Hematopoietic multipotent progenitor cell (in vitro differentiated cells): ENCODE measurements around the gene PI16. TPM values are rescaled to one million over a fixed set of nuclear protein-coding genes. Genes with fewer than 3 reads are reported as not detected.
"Not testable (repeated sequence)": the region's sequence is repeated elsewhere in the genome, so short reads cannot be mapped to it uniquely, and the experiment has no call there.

Experiments
- DNase-seq, 3 donors: peaks; one replicate each; pipeline ENCODE4 v3.0.0-alpha.2; 2011 to 2015; ENCODE audit warnings: low read depth in 2 of 3, low spot score in 2 of 3
- total RNA-seq: library from RNA; depleted of rRNA; stranded (reverse); fragments of >200 nt; gene quantifications from one replicate; pipeline ENCODE4 v1.2.3, GENCODE V29; 2012

Gene PI16
- total RNA-seq, 1 donor = not detected

GRCh38 chr6:36928547-36928918, 26.0 kb upstream of the PI16 start:
- no peak for DNase-seq

DNA sequence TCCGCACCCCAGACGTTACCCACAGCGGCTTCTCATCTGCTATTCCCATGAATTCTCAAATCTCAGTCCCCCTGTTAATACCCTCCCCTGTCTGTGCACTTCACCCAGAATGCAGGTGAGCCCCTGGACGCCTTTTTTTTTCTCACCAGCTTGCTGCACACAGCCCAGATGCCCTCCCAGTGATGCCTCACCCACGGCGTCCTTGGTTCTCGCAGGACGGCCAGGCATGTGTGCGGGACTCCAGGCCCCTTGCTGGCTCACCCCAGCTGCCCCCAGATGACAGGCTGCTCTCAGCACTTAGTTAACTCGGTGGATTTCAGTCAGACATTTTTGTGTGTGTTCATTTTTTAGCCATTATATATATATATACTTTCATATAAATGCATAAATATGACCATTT, 25.4 kb upstream of the PI16 start:
- DNase-seq = no peak

GRCh38 chr6:36929607-36930006, 24.9 kb upstream of the PI16 start:
- DNase-seq = no peak

GRCh38 chr6:36930483-36930882, 24.1 kb upstream of the PI16 start:
- no peak for DNase-seq

GRCh38 chr6:36933102-36933501, 21.4 kb upstream of the PI16 start:
- no peak for DNase-seq

- DNase-seq = no peak
Observed at GRCh38 chr6:36933519-36933918, 21.0 kb upstream of the PI16 start.

DNA sequence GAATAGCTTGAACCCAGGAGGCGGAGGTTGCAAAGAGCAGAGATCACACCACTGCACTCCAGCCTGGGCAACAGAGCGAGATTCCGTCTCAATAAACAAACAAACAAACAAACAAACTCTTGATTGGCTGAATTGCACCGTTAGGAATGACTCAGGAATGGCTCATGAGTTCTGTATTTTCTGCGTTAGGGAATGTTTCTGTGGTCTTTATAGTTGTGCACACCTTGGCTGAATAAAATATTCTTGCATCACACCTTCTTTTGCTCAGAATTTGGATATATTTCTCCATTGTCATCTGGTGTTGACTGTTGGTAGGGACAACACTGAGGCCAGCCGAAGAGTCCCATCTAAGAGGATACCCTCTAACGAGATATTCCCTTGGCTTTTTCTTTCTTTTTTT, 19.6 kb upstream of the PI16 start:
- no peak for DNase-seq

- no peak for DNase-seq
Observed at GRCh38 chr6:36936824-36937223, 17.7 kb upstream of the PI16 start.

- no peak for DNase-seq
Observed at GRCh38 chr6:36937896-36938295, 16.6 kb upstream of the PI16 start.

- no peak for DNase-seq
Observed at GRCh38 chr6:36938536-36938935, 16.0 kb upstream of the PI16 start.

- not testable (repeated sequence) for DNase-seq
Observed at GRCh38 chr6:36939005-36939404, 15.5 kb upstream of the PI16 start.

GRCh38 chr6:36940027-36940426, 14.5 kb upstream of the PI16 start:
- no peak for DNase-seq

GRCh38 chr6:36941561-36941960, 13.0 kb upstream of the PI16 start:
- not testable (repeated sequence) for DNase-seq

GRCh38 chr6:36942329-36942728, 12.2 kb upstream of the PI16 start:
- DNase-seq = not testable (repeated sequence)

- no peak for DNase-seq
Observed at GRCh38 chr6:36944650-36945049, 9.9 kb upstream of the PI16 start.

DNA sequence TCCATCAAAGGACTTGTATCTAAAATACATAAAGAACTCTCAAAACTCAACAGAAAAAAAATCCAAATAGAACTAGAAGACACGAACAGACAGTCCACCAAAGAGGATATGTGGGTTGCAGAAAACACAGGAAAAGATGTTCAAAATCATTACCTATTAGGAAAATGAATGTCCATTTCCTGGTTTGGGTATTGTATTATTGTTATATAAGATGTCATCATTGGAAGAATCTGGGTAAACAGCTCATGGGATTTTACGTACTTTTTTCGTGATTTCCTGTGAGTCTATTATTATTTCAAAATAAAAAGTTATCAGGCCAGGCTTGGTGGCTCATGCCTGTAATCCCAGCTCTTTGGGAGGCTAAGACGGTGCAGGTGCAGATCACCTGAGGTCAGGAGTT, 9.2 kb upstream of the PI16 start:
- no peak for DNase-seq

GRCh38 chr6:36946526-36946925, 8.0 kb upstream of the PI16 start:
- no peak for DNase-seq

DNA sequence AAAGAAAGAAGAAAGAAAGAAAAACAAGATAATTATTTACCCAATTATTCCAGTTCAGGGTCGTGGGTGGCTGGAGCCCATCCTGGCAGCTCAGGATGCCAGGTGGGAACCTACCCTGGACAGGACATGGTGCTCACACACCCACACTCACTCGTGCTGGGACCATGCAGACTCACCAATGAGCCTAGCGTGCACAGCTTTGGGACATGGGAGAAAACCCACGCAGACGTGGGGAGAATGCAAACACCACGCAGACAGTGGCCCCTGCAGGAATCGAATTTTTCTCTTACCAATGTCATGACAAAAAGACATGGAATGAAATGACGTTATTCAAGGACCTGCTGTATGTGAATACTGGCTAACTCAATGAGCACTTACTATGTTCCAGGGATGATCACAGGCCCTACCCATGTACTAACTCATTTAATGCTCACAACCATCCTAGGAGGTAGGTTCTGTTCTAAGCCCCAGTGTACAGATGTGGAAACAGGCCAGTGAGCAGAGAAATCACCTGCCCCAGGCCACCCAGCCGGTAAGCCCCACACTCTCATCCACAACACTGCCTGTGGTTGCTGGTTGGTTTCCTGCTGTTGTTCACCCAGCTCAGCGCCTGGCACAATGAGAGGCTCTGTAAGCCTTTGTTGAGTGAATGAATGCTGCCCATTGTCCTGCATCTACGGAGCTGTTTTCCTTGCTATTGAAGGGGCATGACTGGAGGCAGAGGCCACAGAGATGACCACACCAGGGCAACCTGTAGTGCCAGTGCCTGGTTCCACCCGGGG, 6.8 kb upstream of the PI16 start:
- no peak for DNase-seq

DNA sequence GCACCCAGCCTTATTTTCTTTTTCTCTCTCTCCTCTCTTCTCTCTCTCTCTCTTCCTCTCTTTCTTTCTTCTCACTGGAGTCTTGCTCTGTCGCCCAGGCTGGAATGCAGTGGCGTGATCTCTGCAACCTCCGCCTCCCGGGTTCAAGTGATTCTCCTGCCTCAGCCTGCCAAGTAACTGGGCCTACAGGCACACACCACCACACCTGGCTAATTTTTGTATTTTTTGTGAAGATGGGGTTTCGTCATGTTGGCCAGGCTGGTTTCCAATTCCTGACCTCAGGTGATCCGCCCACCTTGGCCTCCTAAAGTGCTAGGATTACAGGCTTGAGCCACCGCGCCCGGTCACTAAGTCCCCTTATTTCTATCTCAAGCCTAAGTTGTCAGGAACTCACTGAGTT, 5.5 kb upstream of the PI16 start:
- not testable (repeated sequence) for DNase-seq

DNA sequence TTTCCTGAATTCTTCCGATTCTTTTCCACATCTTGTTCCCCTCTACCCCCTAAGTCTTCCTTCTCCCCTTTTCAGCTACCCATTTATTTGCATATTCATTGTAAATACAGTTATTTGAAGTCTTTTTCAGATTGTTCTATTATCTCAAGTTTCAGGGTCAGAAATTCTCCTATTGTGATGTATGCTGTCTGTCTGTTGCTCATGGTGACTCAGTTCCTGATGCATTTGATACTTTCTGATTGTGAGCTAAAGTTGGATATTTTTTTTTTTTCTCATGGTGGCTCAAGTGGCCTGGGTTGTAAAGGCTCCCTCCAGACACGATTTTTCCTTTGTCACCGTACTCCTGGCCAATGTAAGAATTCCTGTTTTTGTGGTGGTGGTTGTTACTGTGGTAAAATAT, 4.9 kb upstream of the PI16 start:
- DNase-seq = no peak

GRCh38 chr6:36953931-36954261, 642 bp upstream of the PI16 start:
- DNase-seq = no peak

- DNase-seq = no peak
Observed at GRCh38 chr6:36955136-36955535, 598 bp downstream of the PI16 start.
